Measurements from ENCODE around the gene CTNNBL1.
"Not testable (repeated sequence)": the region's sequence is repeated elsewhere in the genome, so short reads cannot be mapped to it uniquely, and the experiment has no call there.

CTNNBL1 gene, protein sequence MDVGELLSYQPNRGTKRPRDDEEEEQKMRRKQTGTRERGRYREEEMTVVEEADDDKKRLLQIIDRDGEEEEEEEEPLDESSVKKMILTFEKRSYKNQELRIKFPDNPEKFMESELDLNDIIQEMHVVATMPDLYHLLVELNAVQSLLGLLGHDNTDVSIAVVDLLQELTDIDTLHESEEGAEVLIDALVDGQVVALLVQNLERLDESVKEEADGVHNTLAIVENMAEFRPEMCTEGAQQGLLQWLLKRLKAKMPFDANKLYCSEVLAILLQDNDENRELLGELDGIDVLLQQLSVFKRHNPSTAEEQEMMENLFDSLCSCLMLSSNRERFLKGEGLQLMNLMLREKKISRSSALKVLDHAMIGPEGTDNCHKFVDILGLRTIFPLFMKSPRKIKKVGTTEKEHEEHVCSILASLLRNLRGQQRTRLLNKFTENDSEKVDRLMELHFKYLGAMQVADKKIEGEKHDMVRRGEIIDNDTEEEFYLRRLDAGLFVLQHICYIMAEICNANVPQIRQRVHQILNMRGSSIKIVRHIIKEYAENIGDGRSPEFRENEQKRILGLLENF

DNA sequence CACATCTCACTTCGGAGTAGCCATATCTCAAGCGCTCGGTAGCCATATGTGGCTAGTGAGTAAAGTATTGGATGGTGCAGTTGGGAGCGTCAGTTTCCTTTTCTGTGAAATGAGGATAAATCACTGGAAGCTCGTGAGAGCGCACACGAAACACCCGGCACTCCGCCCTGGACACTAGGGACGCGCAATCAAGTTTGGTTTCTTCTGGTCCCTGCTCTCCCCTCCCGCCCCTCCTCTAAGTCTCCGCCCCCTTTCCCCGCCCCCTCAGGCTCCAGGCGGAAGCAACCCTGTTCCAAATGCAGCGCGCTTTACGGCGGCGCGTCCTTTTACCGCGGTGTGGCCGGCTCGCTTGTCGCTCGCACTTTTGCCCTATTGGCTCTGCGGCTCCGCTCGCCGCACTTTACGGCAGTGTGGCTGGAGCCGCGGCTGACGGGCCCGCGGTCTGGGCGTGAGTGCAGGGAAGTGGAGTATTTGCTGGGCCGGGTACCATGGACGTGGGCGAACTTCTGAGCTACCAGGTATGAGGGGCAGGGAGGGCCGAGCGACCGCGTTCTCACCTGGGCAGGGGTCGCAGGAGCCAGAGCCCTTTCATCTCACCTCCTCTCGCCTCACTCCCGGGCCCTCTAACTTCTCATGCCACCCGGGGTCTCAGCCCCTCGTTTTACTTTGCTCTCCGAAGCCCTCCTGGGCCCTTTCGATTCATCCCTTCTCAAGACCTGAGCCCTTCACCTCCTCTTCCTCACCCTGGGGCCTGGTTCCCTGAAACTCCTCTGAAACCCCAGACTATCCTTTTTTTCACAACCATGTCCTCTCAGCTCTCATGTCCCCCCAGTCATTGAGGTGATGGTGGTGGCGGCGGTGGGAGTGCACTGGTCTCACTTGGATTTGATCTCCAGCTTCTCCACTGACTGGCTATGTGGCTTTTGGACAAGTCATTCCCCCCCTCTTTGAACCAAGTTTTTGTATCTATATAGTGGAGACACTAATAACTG is at the start of gene CTNNBL1:
CTNNBL1 (plus strand) TSS at position 396 of the 992 bp plus-strand sequence; CDS start at position 489, 93 bp downstream.
- peak; percentile 90 for DNase-seq

DNA sequence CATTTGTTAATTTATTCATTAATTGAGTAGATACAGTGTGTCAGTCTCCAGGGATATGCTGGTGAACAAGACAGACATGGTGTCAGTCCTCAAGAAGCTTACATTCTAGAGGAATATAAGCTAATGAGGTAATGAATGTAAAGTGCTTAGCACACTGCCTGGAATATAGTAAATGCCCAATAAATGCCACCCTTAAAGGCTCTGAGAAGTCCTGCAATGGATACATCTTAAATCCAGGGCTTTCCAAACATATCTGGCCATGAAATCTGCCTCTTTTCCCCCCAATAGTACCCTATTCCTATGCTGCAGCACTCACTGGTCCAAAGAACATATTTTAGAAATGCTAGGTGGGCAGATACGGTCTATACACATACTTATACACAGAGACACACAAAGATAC is 49.2 kb upstream of the CTNNBL1 start:
- no peak for DNase-seq

DNA sequence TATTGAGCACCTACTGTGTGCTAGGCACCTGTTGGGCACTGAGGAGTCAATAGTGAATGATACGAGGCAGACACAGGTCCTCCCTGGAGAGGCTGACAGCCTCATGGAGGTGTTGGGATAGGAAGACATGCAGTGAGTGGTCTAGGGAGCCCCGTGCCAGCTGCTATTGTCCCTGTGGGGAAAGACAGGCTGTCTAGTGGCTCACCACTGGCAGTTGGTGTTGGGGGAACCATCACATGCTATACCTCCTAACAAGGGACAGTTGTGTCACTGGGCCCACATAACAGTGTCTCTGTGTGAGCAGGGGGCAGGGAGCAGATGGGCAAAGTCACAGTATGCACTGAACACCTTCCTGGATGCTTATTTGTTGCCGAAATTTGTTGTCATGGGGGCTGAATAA is 45.9 kb upstream of the CTNNBL1 start:
- DNase-seq: no peak

DNA sequence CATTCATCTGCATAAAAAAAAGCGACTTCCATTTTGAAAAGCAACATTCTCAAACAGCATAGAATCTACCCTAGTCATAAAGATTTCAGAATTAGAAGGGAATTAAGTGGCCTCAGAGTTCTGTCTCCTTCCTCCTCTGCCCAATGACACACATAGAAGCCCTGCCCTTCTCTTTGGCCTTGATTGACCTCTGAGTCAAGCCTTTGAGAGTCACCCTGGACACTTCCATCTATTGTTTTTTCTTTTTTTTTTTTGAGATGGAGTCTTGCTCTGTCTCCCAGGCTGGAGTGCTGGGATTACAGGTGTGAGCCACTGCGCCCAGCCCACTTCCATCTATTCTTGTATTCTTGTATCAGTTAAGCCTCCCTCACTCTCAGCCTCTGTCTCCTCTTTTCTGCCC is 44.8 kb upstream of the CTNNBL1 start:
- no peak for DNase-seq

DNA sequence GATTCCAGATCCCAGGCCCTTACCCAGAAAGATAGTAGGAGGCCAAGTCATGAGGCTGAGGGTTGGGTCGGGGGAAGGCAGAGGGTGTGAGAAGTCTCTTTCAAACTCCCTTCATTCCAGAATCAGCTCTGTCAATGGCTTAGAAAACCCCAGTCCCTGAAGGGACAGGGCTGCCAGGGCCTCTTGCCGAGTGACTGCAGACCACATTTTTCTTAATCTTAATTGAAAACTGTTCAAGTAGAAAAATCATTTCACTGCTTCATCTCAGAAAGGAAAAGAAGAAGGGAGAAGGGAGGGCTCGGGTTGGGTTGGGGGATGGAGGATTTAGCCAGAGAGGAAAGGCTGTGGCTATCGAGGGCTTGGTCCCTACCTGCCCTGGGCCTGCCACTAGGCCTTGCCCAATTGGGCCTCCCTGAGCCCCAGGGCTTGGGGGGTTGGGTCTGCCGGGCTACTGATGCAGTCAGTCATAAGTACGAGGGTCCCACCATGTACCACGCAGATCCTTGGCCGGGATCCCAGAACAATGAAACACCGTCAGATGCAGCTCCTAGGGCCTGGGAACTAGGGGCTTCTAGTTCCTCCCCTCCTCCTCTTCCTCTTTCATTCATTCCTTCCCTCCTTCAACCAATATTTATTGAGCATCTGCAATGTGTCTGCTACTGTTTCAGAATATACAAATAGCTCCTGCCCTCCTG is 44.0 kb upstream of the CTNNBL1 start:
- no peak for DNase-seq

DNA sequence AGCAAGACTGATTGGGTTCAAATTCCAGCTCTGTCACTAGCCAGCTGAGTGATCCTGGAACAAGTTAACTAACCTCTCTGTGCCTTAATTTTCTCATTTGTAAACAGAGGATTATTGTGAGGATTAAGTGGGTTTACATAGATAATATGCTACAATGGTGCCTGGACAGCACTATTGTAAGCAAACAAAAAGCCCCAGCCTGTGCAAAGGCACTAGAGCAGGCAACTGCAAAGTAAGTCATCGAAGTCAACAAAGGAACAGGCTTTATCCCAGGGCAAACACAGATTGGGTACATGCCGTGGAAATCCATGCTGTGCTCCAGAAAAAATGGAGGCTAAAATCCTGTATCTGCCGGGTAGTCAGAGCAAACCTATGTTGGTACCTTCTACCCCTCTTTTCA is 43.2 kb upstream of the CTNNBL1 start:
- DNase-seq: no peak

DNA sequence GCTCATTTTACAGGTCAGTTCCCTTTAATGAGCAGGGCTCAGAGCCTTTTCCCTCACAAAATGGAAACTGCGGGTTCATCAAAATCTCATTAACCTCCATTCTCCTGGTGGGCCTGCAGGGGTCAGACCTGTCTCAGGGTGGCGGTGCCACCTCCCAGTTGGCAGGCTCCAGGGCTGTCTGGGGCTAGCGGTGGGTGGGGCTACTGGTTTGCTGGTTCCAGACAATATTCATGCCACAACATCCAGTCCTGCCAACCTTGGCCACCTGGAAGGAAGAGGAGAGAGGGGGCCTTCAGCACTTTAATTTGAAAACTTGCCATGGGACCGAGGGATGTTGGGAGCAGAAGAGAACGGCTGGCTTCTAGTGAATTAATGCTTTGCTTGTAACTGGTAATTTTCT is 41.9 kb upstream of the CTNNBL1 start:
- peak; percentile 17 for DNase-seq

DNA sequence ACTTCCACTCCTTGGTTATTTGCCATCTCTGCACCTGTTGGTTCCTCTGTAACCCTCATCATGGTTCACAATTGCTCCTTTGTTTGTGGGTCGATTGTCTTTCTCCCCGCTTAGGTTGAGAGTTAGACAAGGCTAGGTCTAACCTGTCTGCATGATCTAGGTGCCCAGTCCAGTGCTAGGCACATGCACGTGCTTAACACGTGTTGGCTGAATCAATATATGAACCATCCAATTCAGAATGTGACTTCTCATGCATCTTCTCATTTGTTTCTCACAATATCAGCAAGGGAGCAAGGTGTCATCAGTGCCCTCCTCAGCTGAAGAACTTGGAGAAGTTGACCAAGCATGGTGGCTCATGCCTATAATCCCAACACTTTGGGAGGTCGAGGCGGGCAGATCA is 36.9 kb upstream of the CTNNBL1 start:
- no peak for DNase-seq

DNA sequence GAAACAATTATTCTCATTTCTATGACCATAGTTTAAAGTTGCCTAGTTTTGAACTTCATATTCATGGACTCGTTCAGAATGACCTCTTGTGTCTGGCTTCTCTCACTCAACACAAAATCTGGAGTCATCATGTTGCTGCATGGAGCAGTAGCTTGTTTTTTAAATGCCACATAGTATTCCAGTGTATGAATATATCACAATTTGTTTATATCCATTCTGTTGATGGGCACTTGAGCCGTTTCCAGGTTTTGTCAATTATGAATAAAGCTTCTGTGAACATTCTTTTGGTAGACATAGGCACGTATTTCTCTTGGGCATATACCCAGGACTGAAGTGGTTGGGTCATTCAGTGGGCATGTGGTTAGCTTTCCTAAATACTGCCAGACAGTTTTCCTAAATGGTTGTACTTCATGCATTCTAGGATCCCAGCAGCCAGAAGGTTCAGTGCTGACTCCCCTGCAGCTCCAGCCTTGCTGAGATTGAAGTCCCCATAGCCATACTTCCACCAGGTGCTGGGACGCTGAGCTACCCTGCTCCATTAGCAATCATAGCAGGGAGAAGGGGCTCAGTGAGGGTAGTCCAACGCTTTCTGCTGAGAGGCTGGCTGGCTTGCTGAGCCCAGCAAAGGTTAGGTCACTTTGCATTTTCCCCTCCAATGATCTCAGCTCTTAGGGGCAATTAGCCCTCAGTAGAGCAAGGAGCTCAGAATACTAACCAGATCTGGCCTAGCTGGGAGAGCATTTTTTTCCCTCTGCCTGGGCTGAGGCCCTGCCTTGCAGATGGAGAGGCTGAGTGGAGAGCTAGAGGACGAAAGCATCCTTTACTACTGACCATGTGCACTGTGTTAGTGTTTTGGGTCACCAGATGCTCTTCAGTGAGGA is 35.7 kb upstream of the CTNNBL1 start:
- no peak for DNase-seq

DNA sequence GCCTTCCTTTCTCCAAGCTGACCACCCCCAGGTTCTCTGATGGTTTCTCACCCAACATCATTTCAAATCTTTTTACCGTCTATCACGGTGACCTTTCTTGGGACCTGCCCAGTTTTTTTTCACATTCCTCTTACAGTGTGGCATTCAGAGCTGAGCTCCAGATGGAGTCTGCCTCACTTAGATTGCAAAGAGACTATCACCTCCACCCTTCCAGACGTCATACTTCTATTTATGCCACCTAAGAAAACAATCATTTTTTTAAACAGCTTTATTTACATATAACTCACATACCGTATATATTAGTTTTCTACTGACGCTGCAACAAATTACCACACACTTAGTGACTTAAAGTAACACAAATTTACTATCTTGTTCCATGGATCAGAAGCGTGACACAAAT is 32.3 kb upstream of the CTNNBL1 start:
- DNase-seq: no peak

DNA sequence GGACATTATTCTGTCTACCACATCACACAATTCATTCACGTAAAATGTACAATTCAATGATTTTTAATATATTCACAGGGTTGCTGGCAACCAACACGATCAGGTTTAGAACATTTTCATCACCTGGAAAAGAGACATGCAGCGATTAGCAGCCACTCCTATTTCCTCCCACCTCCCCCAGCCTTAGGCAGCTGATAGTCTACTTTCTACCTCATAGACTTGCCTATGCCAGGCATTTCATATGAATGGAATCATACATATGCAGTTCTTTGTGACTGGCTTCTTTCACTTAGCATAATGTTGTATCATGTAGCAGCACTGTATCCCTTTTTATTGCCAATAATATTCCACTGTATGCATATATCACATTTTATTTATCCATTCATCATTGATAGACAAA is 31.5 kb upstream of the CTNNBL1 start:
- no peak for DNase-seq

DNA sequence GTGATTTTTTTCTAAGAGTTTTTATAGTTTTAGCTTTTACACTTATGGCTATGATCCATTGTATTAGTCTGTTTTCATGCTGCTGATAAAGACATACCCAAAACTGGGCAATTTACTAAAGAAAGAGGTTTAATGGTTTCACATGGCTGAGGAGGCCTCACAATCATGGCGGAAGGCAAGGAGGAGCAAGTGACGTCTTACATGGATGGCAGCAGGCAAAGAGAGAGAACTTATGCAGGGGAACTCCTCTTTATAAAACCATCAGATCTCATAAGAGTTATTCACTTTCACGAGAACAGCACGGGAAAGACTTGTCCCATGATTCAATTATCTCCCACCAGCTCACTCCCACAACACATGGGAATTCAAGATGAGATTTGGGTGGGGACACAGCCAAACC is 29.2 kb upstream of the CTNNBL1 start:
- not testable (repeated sequence) for DNase-seq

DNA sequence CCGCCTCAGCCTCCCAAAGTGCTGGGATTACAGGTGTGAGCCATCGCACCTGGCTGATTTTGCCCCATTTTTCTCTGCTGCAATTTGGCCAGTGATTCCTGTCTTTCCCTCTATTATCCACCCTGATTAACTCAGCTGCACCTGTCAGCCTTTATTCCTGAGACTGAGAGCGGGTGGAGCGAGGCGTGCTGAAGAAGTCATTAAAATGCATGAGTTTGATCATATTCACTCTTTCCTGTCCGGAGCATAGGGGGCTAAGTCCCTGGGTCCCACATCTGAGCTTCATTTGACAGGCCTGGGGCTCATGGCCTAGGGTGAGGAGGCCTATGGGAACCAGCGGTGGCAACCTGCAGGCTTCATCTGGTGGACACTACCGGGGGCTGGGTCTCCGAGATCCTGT is 25.7 kb upstream of the CTNNBL1 start:
- DNase-seq: no peak

DNA sequence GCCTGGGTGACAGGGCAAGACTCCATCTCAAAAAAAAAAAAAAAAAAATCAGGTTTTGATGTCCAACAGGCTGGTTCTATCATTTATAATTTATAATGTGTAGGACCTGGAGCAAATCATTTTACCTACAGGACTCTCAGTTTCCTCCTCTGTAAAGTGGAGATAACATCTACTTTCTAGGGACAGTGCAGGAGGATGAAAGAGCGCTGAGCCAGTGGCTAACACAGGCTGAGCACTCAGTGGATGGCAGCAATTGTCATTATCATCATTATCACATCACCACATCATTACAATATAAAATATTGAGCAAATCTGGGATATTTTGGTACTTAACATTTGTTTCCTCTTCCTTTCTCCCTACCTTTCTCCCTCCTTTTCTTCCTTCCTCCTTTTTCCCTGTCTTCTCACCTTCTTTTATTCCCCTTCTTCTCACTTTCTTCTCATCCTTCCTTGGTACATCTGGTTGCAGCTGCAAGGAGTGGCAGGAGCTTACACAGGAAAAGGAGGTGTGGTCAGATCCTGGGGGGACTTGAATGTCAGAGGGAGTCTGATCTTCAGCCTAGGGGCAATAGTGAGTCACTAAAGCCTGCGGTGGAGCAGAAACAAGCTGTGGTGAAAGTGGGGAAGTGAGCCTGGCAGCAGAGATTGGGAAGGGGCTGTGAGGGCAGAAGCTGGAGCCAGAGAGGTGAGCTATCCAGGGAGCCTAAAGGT is 24.6 kb upstream of the CTNNBL1 start:
- DNase-seq: no peak

DNA sequence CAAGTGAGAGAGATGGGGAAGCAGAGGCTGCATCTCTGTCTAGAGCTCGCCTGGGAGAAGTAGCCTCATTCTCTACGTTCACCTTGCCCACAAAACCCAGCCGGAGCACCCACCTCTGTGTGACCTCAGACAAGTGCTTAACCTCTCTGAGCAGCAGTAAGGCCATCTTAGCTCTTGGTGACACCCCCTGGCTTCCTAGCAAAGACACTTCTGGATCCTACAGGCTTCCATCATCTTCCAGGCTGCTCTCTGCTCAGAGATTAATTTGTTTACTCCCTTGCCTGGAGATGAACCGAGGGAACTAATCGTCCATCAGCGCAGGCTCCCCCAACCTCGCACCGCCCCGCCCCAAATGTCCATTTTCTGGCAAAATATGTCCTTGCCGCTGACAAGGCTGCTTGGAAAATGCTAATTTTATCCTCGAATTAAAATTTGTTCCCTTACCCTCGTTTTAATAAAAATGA is 24.0 kb upstream of the CTNNBL1 start:
- no peak for DNase-seq

DNA sequence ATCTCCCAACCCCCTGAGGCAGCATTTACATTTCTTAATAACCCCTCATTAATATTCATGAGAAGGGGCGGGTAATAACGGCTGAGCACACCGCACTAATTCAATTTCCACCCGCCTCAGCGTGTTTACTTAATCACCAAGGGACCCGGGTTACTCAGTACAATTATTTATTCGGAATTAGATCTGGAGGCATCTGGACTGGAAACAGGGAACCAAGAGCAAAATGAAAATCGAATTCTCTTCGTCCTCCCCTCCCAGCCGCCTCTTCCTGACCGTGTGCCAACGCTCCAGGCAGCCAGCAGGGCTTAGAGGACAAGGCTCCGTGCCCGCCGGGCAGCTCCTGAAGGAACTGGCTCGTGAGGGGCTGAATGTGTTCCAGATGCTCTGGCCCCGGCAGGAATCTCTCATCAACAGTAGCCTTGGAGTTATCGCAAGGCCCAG is 23.5 kb upstream of the CTNNBL1 start:
- peak; percentile 38 for DNase-seq

DNA sequence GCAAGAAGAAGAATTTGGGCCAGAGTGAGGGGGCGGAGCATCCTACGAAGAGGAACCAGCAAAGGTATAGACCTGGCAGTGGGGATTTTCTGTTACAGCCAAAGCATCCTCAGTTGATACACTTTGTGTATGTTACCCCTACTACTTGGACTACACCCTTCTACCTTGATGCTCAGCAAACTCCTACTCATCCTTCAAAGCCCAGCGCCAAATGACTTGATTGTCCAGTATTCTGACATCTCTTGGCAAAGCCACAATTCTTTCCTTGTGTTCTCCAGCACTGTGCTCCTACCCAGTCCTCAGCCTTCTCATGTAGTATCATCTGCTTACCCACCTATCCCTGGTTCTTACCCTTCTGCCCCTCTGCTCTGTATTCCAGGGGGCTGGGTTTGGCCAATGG is 21.7 kb upstream of the CTNNBL1 start:
- no peak for DNase-seq

DNA sequence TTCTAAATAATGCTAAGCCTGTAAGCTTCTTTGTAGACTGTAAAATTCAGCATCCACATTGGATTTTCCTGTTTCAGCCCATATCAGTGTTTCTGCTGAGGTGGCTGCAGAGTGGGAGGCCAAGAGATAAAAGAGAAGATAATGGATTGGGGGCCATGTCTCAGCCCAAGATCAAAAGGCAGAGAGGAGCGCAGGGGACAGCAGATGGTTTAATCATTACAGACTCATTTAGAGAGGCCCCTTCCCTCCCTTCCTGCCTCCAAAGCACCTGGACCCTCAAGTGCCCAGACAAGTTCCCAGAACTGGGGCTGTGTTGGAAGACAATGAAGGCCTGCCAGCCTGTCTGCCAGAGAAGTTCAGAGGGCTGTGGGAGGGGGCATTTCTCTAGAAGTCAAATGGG is 20.4 kb upstream of the CTNNBL1 start:
- DNase-seq: no peak

DNA sequence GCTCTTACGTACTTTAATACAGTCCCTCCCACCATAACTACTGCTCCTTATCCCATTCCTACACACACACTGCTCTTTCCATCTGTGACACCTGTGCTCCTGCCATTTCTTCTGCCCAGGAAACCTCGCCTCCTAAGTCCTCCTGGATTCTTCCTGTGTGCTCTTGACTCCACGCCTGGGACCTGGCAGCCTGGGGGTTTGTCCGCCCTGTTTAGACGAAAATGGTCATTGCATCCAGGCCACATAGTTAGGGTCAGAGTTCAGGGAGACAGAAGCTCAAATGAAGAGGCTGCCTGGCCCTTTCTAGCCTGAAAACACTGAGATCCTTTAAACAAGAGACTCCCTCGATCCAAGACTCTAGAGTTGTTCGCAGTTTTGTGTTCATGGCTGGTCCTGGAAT is 17.4 kb upstream of the CTNNBL1 start:
- no peak for DNase-seq

DNA sequence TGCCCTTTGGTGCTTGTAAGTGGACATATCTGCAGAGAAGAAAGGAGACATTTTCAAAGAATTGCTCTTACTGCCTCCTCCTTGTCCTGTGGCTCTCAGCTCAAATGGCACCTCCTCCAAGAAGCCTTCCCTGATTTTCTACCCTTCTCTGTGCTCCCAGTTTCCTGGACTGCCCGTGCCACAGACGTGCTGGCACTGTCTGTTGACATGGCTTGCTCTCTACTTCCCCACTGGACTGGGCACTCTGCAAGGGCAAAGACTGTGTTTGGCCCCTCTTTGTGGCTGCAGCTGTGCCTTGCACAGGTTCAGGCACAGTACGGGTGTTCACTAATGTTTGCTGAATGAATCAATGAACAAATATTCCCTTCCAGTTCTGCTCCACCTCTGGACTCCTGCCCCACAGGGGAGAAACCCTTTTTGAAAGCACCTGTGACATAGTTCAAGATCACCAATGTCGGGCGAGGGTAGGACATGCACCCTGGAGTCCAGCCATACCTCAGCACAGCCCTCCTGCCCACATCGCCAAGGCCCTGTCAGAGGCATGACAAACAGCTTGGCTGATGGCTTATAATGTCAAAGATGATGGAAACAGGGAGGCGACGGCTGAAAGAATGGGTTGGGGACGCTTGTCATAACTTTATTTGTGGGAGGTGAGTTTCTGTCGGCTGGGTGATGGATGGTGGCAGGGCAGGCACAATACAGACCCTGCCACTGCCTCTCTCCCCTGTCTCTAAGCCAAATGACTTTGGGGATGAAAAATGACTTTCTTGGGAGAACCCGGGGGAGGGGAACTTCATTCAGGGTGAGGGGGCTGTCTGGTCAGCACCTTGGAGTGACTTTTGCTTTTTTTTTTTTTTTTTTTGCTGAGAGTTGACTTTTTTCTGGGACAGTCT is 15.6 kb upstream of the CTNNBL1 start:
- no peak for DNase-seq
